Measurements from ENCODE around the gene CDC14A. TPM values are rescaled to one million over a fixed set of nuclear protein-coding genes. Genes with fewer than 3 reads are reported as not detected.
A peak's percentile ranks its signal among the peaks of the same experiment; 100 is the strongest.

The CDC14A gene
- total and polyA plus RNA-seq, 11 donors = 1.7 to 8.8 (median 3.5) TPM

DNA sequence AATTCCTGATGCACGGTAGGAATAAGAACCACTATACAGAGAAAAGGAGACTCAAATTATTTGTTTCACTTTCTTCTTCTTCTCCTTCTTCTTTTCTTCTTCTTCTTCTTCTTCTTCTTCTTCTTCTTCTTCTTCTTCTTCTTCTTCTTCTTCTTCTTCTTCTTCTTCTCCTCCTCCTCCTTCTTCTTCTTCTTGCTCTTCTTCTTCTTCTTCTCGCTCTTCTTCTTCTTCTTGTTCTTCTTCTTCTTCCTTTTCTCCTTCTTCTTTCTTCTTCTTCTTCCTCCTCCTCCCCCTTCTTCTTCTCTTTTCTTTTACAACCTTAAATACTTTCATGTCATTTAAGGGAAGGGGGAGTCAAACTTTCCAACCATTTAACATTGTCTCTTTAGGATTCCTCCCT, 174.6 kb downstream of the CDC14A start:
- Histone ChIP-seq H3K9me3 (no peaks in the 10 kb centered on the region), H3K27me3 (no peaks in the 10 kb centered on the region), H3K36me3 (no peaks in the 10 kb centered on the region), H3K4me1 (peaks cover 0 to 39% (median 6%) of the 10 kb centered on the region in 12 donors), H3K27ac (no peak overlapping the region), H3K4me3 (no peak overlapping the region)
- ATAC-seq (no peak), DNase-seq (no peak)
- no peak for TF ChIP-seq POLR2A (IDR thresholded peaks at IDR 0.05)
- TF ChIP-seq, protein P1, sequence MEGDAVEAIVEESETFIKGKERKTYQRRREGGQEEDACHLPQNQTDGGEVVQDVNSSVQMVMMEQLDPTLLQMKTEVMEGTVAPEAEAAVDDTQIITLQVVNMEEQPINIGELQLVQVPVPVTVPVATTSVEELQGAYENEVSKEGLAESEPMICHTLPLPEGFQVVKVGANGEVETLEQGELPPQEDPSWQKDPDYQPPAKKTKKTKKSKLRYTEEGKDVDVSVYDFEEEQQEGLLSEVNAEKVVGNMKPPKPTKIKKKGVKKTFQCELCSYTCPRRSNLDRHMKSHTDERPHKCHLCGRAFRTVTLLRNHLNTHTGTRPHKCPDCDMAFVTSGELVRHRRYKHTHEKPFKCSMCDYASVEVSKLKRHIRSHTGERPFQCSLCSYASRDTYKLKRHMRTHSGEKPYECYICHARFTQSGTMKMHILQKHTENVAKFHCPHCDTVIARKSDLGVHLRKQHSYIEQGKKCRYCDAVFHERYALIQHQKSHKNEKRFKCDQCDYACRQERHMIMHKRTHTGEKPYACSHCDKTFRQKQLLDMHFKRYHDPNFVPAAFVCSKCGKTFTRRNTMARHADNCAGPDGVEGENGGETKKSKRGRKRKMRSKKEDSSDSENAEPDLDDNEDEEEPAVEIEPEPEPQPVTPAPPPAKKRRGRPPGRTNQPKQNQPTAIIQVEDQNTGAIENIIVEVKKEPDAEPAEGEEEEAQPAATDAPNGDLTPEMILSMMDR (IDR thresholded peaks at IDR 0.05) = no peak
- WGBS, 4 donors = 90 to 97% (median 93%) methylated on average over 2 of the region's 2 CpGs
- intact Hi-C loops (cut with DNase I) = no loop called here

DNA sequence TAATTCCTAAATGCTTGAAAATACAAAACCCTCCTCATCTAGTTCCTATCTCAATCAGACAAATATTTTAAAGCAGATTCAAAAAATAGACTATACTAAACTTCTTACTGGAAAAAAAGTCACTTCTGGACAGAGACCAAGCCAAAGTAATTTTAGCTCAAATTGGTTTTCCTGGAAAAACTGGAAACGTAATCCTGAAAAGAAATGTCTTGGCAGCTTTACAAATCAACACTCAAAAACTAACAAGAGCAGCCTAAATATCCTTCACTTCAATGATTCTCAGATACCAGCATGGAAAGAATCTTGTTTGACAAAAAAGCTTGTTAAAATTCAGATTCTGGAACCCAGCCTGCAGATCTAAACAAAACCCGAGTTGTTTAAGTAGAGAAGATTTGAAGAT, 176.6 kb downstream of the CDC14A start:
- peak overlapping the region in 7 of 12 donors; percentile 26 to 80 (median 57) for H3K27ac ChIP-seq
- intact Hi-C loops (cut with DNase I) = no loop called here
- no peaks in the 10 kb centered on the region for H3K9me3 ChIP-seq
- TF ChIP-seq, protein P1 (IDR thresholded peaks at IDR 0.05) = no peak
- TF ChIP-seq POLR2A (IDR thresholded peaks at IDR 0.05) = no peak
- ATAC-seq (no peak), DNase-seq (no peak)
- 36 to 64% (median 39%) methylated on average over 2 of the region's 2 CpGs for WGBS, 4 donors
- no peaks in the 10 kb centered on the region for H3K36me3 ChIP-seq
- no peak overlapping the region for H3K4me3 ChIP-seq
- H3K4me1 ChIP-seq = peaks cover 0 to 46% (median 6%) of the 10 kb centered on the region in 12 donors
- peaks cover 0 to 3% (median 0%) of the 10 kb centered on the region in 9 donors for H3K27me3 ChIP-seq

DNA sequence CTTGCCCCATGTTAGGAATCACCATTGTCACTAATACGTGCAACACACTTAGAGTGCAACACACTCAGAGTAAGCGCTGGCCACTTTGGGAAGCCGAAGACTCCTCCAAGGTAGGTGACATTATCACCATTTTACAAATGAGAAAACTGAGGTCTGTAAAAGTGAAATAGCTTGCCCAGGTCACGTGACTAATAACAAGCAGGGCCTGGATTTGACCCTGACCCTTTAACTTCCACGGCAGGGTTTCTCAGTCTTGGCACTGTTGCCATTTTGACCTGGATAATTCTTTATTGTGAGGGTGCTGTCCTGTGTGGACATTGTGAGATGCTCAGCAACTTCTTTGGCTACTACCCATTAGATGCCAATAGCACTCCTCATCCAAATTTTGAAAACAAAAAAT, 177.8 kb downstream of the CDC14A start:
- intact Hi-C loops (cut with DNase I) = loop anchor here in 2 of 10 donors (5.0 to 10.0 kb wide), 2 partner anchors 52 to 185 kb away; partner anchors contain the start of gene VCAM1 (in 1 of the 2)
- no peaks in the 10 kb centered on the region for H3K36me3 ChIP-seq
- H3K4me3 ChIP-seq = no peak overlapping the region
- H3K27me3 ChIP-seq = peaks cover 0 to 7% (median 0%) of the 10 kb centered on the region in 9 donors
- TF ChIP-seq POLR2A (IDR thresholded peaks at IDR 0.05) = no peak
- TF ChIP-seq, protein P1 (IDR thresholded peaks at IDR 0.05) = no peak
- no peaks in the 10 kb centered on the region for H3K9me3 ChIP-seq
- DNase-seq = no peak
- peak overlapping the region in 9 of 12 donors; percentile 18 to 80 (median 58) for H3K27ac ChIP-seq
- peaks cover 0 to 52% (median 6%) of the 10 kb centered on the region in 12 donors for H3K4me1 ChIP-seq
- ATAC-seq = no peak
- 87 to 97% (median 92%) methylated on average over 5 of the region's 5 CpGs for WGBS, 4 donors

DNA sequence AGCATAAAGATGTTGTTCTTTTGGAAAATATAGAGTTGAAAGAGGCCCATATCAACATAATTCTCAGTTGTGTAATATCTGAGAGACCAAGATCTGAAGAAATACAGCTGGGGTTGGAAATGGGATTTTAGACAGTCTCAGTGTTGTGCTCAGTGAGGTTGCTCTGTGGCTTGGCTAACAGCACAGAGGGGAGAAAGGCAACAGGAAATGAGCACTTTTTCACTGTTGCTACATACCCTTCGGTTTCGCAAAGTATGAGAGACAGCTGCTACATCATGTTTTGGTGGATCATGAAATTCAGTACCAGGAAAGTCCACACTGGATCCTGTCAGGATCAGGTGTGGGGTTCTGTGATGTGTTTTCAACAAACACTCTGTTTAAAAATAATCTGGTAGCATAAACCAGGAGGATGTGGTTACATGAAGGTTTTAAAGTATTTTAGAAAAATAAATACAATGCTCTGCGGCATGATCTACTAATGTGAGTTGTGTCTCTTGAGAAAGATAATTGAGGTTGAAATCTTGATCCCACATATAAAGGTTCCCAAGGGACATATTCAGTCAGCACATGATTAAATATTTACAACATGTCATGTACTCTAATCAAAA, 178.7 kb downstream of the CDC14A start:
- peaks cover 0 to 60% (median 6%) of the 10 kb centered on the region in 12 donors for H3K4me1 ChIP-seq
- H3K27me3 ChIP-seq = peaks cover 0 to 7% (median 0%) of the 10 kb centered on the region in 9 donors
- TF ChIP-seq POLR2A (IDR thresholded peaks at IDR 0.05) = no peak
- TF ChIP-seq, protein P1 (IDR thresholded peaks at IDR 0.05) = no peak
- ATAC-seq (peak; percentile 89 to 98 (median 96)), DNase-seq (peak in 3 of 5 donors; percentile 35 to 56 (median 36))
- intact Hi-C loops (cut with DNase I) = loop anchor here in 2 of 10 donors (5.0 to 10.0 kb wide), 2 partner anchors 51 to 184 kb away; partner anchors contain the start of gene VCAM1 (in 1 of the 2)
- WGBS, 4 donors = 56 to 65% (median 61%) methylated on average over 3 of the region's 3 CpGs
- H3K36me3 ChIP-seq = no peaks in the 10 kb centered on the region
- peak overlapping the region in 10 of 12 donors; percentile 12 to 80 (median 60) for H3K27ac ChIP-seq
- no peaks in the 10 kb centered on the region for H3K9me3 ChIP-seq
- H3K4me3 ChIP-seq = no peak overlapping the region

All from heart left ventricle (tissue), 16 donors.